T-helper 1 cell (primary cell): ENCODE measurements around the gene CTDSPL.

ENCODE experiments used
- DNase-seq, 5 donors: peaks; one replicate each; pipeline ENCODE4 v3.0.0-alpha.2; 2012 to 2020

The CTDSPL gene

DNA sequence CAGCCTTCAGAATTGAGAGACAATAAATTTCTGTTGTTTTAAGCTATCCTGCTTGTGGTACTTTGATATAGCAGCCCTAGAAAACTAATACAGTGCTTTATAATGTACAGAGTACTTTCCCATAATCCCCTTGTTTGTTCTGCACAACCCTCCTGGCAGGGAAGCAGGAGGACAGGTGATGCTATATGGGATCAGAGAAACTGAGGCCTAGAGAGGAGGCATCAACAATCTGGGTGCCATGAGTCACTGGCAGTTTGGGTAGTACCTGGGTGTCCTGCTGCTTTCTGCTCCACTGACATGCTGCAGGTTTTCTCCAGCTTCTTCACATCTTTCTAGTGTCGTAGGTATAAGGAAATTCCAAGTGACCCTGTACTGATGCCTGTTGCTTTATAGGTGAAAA, 55.0 kb downstream of the CTDSPL start:
- DNase-seq: no peak

DNA sequence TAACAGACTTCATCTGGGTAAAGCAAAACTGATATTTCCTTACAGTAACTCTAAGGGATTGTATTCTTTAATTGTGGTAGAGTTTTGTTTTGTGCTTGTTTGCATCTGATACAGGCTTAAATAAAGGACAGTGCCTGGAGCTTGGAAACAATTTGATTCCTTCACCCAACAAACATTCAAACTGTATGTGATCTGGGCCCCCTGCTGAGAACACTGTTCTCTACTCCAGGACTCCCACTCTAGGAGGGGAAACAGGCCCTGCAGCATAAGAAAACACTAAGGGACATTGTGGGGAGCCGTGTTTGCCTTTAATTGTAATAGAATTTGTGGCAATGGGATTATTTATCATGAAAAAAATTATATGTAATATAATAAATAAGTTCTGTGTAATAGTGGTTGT, 56.9 kb downstream of the CTDSPL start:
- DNase-seq: no peak

DNA sequence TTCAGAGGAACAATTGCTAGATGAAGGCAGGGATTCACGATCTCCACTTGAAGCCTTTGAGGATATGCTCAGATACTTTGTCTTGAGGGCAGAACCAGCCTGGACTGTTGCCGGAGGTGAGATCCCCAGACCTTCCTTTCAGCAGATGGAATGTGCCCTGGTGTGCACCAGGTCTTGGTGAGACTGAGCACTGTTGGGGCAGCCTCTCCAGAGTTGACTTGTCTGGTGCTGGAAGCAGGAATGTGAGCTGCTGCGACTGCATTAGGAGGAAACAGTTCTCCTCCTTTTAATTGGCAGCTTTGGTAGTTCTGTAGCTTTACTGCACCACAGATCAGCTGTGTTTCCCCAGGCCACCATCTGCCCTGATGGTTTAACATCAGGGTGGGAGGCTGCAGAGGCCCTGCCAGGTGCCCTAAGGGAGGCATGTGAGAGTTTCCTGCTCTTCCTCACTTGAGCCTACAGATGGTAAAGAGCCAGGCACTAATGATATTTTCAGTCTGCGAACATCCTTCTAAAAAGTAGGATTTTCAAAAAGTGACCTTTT, 58.5 kb downstream of the CTDSPL start:
- no peak for DNase-seq

- no peak for DNase-seq
Observed at GRCh38 chr3:37921025-37921424, 59.3 kb downstream of the CTDSPL start.

- DNase-seq: no peak
Observed at GRCh38 chr3:37922721-37923568, 61.3 kb downstream of the CTDSPL start.

DNA sequence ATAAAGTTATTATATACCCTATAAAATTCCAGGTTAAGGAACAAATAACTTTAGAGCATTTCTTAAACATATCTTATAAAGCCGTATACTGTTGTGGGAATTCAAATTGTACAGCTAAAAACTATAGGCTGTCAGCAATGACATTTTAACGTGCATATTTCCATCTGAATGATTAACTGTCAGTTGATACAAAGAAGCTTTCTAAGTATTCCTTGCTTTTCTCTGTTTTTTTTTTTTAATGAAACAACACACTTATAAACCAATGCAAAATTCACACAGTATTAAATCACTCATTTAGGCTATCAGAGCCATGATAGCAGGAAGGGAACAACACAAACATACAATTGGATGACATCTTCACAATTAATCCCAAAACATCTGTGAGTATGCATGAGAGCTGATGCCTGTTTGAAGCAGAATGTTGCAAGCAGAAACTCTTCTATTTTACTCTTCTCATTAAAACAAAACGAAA, 61.9 kb downstream of the CTDSPL start:
- DNase-seq: no peak

GRCh38 chr3:37924453-37924852, 62.8 kb downstream of the CTDSPL start:
- DNase-seq: no peak

DNA sequence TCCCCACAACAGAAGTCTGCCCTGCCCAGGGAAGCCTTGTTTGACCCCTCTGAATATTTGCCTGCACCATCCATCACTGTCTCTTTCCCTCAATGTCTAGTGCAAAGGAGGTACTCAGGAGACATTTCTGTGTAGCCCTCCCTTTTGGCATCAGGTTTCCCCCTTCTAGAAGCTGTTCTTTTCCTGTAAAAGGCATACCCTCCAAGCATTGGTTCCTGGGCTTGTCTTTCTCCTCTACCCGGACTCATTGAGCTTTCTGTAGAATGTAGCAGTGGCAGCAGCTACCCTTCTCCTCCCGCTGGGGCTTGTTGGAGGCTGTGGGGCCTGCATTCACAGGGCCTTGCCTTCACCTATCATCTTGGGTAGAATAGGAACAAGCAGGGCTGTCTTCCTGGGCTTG, 63.5 kb downstream of the CTDSPL start:
- DNase-seq: no peak

GRCh38 chr3:37926611-37927010, 64.9 kb downstream of the CTDSPL start:
- no peak for DNase-seq

DNA sequence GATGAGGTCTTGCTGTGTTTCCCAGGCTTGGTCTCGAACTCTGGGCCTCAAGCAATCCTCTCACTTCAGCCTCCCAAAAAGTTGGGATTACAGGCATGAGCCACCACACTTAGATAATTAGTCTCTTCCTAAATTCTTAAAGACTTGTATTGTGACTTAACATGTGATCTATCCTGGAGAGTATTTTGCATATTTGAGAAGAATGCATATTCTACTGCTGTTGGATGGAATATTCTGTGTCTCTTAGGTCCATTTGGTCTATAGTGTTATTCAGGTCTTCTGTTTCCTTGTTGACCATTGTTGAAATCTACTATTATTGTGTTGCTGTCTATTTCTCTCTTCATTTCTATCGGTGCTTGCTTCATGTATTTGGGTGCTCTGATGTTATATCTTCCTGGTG, 68.8 kb downstream of the CTDSPL start:
- no peak for DNase-seq

GRCh38 chr3:37932505-37932904, 70.8 kb downstream of the CTDSPL start:
- no peak for DNase-seq

GRCh38 chr3:37934631-37935289, 73.1 kb downstream of the CTDSPL start:
- DNase-seq: no peak

GRCh38 chr3:37935290-37935668, 73.6 kb downstream of the CTDSPL start:
- DNase-seq: no peak

DNA sequence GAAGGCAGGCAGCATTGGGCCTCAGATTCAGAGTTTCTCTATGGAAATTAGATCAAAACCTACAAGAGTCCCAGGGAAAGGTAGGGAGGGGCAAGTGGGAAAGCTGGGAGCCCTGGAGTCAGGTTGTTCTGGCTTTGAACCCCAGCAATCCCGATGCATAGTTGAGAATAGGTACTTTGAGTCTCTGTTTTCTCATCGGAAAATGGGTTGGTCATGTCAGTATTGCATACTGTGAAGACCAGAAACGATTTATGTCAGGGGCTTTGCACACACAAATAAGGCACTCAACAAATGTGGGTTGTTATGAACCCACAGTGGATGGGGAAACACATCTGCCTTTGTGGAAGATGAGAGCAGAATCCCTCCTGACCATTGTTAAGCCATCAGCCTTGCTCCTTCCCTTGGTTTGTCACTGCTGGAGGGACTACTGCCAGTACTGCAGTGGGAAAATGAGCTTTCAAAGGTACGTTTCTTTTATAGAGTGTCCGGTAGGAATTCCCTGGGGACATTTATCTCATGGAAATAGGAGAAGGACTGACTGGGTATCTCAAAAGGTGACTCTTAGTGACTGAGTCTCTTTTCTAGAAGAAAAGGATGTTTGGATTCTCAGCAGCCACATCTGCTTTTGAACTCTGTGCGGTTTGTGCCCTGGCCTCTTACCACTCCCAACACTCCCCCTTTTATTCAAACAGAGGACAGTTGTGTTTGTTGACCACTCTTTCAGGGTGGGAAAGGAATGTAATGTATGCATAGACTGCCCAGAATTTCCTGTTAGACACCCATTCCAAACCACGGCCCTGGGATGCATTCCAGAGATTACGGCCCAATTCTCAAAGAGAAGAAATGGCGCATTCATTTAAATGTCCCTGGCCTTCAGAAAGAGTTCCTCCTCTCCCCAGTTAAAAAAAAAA, 74.3 kb downstream of the CTDSPL start:
- DNase-seq: no peak

DNA sequence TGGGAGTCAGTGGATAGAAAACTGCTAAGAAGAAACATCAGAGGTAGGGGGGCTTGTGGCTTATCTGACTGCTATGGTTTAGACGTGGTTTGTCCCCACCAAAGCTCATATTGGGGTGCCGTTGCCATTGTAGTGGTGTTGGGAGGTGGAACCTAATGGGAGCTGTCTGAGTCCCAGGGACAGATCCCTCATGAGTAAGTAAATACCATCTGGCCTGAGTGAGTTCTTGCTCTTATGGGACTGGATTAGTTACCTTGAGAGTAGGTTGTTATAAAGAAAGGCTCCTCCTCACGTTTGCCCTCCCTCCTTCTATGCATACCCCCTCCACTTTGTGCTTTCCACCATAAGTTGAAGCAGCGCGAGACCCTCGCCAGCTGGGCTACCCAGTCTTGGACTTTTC, 75.5 kb downstream of the CTDSPL start:
- DNase-seq: no peak

DNA sequence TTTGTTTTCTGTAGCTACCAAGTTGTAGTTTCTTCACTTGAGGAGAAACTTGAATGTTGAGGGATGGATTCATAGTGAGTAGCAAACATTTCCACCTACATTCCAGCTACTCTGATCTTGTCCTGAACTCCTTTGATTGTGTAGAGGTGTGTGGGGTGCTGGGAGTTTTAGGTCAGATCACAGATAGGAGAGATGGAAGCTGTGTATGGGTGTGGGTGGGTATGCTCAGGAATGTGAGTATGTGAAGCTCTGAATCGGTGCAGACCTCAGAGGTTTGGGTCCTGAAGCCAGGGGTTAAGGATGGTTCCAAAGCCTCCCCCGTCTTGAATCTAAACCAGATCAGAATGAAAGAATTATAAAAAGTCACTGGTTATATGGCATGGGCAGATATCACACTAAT, 76.3 kb downstream of the CTDSPL start:
- no peak for DNase-seq

- DNase-seq: no peak
Observed at GRCh38 chr3:37940242-37940908, 78.7 kb downstream of the CTDSPL start.

- no peak for DNase-seq
Observed at GRCh38 chr3:37941608-37942508, 80.2 kb downstream of the CTDSPL start.

- no peak for DNase-seq
Observed at GRCh38 chr3:37942646-37943045, 81.0 kb downstream of the CTDSPL start.

GRCh38 chr3:37943126-37943525, 81.4 kb downstream of the CTDSPL start:
- DNase-seq: no peak

GRCh38 chr3:37943631-37944314, 82.1 kb downstream of the CTDSPL start:
- no peak for DNase-seq
